GM18870 (cell line): ENCODE measurements around the gene XPO1.
"Not testable (repeated sequence)": the region's sequence is repeated elsewhere in the genome, so short reads cannot be mapped to it uniquely, and the experiment has no call there.

Source experiments
- ATAC-seq: cut with Tn5 transposase; IDR thresholded peaks from one replicate; pipeline ENCODE4 v1.9.1; 2021; ENCODE audit warnings: moderate library complexity; ENCODE audit not compliant: unreplicated experiment

XPO1 gene, protein sequence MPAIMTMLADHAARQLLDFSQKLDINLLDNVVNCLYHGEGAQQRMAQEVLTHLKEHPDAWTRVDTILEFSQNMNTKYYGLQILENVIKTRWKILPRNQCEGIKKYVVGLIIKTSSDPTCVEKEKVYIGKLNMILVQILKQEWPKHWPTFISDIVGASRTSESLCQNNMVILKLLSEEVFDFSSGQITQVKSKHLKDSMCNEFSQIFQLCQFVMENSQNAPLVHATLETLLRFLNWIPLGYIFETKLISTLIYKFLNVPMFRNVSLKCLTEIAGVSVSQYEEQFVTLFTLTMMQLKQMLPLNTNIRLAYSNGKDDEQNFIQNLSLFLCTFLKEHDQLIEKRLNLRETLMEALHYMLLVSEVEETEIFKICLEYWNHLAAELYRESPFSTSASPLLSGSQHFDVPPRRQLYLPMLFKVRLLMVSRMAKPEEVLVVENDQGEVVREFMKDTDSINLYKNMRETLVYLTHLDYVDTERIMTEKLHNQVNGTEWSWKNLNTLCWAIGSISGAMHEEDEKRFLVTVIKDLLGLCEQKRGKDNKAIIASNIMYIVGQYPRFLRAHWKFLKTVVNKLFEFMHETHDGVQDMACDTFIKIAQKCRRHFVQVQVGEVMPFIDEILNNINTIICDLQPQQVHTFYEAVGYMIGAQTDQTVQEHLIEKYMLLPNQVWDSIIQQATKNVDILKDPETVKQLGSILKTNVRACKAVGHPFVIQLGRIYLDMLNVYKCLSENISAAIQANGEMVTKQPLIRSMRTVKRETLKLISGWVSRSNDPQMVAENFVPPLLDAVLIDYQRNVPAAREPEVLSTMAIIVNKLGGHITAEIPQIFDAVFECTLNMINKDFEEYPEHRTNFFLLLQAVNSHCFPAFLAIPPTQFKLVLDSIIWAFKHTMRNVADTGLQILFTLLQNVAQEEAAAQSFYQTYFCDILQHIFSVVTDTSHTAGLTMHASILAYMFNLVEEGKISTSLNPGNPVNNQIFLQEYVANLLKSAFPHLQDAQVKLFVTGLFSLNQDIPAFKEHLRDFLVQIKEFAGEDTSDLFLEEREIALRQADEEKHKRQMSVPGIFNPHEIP (N-terminal part only)

DNA sequence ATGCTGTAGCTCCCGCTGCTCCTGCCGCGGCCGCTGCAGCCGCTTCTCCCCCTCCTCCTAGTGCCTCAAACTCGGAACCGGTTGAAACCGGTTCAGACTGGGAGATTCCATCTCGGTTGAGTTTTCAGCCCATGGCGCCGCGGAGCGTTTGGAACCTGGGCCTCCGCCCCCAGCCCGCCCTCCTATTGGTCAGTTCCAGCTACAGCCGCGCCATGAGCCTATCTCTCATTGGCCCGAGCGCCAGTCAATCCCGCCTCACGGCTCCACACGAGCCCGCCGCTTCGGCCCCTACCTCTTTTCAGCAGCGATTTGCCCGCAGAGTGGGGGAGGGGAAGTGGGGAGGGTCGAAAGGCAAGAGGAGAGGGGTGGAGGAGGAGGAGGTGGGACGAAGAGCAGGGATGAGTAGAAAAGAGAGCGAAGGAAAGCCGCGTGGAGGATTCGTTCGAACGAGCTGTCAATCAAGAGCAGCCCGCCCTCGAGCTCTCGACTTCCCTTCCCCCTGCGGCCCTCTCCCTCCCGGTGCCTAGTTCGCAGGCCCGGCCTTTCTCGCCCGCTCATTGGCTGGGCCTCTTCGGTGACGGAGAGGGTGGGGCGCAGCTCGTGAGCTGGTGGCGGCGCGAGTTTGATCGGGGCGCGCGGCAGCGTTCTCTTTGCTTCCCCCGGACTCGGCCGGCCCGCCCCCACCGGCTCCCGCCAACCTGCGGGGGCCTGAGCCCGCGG lies at the start of gene XPO1:
TSS of gene XPO1 (minus strand) at position 157 of the 720 bp plus-strand sequence. CDS start 4,459 bp downstream, outside the sequence.
- peak; percentile 81 for ATAC-seq

DNA sequence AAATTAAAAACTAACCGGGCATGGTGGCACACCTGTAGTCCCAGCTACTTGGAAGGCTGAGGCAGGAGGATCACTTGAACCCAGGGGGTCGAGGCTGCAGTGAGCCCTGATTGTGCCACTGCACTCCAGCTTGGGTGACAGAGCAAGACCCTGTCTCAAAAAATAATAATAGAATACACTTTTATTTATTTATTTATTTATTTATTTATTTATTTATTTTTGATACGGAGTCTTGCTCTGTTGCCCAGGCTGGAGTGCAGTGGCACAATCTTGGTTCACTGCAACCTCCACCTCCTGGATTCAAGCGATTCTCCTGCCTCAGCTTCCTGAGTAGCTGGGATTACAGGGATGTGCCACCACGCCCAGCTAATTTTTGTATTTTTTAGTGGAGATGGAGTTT lies 48.8 kb upstream of the XPO1 start:
- ATAC-seq, result not testable (repeated sequence)

GRCh38 chr2:61585383-61585782 lies 47.2 kb upstream of the XPO1 start:
- ATAC-seq, result no peak

GRCh38 chr2:61584368-61584767 lies 46.2 kb upstream of the XPO1 start:
- ATAC-seq, result not testable (repeated sequence)

DNA sequence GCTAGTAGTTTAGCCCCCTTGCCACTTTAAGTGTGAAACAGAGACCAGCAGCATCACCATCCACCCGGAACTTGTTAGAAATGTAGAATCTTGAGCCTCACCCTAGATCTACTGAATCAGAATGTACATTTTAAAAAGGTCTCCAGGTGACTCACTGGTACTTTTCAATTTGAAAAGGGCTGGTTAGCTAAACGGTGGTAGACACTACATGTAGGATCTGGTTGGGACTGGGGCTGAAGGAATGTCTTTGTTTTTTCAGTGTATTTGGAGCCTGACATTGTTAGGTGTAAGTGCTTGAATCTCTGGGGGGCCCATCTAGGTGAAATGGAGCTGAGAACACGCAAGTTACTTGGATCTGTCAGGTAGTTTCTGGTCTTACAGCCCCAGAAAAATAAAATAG lies 44.0 kb upstream of the XPO1 start:
- no peak for ATAC-seq

DNA sequence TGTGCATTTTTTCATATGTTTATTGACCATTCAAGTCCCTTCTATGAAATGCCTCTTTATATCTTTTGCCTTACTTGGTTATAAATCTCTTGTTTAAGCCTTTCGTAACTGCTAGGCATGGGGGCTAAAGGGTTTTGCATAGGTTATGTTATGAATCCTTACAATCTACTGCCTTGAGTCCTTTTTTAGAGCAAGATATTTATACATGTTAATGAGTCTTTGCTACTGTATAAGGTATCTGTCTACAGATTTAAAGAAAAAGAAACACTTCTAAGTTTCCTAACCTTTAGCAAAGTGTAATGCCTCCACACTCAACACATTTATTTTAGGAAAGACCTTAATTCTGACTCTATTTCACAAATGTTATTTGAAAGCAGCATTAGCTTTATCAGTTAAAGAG lies 43.6 kb upstream of the XPO1 start:
- no peak for ATAC-seq

DNA sequence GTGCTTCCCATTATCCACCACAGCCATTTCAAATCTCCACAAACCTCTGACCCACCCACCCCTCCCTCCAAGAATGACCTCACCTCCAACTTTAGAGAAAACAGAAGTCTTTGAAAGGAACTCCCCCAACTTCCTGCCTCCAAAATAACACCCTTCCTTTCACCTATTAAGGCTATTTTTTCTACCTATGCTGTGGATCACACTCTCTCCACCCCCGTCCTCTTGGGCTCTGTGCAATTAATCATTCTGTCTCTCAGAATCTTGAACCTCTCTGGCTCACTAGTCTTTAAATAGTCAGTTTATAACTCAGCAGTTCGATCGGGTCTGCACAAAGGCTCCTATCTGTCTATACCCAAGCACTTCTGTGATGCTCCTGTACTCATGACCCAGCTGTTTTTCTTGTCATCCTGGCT lies 37.3 kb upstream of the XPO1 start:
- ATAC-seq, result no peak

- no peak for ATAC-seq
These were observed 28.4 kb upstream of the XPO1 start for GRCh38 chr2:61566566-61566965.

DNA sequence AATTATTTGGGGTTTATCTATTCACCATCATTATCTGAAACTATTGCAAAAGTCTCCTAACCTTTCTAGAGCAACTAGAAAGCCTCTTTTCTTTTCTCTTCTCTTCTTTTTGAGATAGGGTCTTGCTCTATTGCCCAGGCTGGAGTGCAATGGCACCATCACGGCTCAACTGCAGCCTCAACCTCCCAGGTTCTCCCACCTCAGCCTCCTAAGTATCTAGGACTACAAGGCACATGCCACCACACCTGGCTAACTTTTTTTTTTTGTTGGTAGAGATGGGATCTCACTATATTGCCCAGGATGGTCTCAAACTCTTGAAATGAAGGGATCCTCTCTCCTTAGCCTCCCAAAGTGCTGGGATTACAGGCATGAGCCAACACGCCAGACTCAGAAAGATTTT lies 24.5 kb upstream of the XPO1 start:
- no peak for ATAC-seq

GRCh38 chr2:61558160-61558559 lies 20.0 kb upstream of the XPO1 start:
- ATAC-seq, result no peak

DNA sequence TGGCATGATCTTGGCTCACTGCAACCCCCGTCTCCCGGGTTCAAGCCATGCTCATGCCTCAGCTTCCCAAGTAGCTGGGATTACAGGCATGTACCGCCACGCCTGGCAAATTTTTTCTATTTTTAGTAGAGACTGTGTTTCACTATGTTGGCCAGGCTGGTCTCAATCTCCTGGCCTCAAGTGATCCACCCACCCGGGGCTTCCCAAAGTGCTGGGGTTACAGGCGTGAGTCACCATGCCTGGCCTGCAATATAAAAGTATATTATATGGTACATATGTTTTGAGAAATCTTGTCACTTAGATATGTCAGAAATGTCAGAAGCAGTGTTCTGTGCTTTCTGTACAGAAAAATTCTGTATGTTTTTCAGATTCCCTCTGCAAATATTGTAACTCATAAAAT lies 19.2 kb upstream of the XPO1 start:
- ATAC-seq, result no peak

DNA sequence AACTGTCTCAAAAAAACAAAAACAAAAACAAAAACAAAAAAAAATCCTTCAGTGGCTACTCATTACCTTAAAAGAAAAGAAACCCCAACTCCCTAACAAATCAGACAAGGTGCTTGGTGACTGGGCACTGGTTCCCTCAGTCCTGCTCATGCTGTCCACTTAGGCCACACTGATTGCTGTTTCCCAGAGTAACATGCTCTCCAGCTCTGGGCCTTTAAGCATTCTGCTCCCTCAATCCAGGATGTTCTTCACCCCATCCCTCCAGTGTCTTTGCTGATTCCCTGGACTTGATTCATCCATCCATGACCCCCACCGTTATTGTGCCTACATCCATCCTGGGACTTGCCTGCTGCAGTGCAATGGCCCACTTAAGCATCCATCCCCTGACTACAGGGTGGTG lies 16.4 kb upstream of the XPO1 start:
- no peak for ATAC-seq

GRCh38 chr2:61550375-61551209 lies 12.4 kb upstream of the XPO1 start:
- ATAC-seq, result no peak

- ATAC-seq, result no peak
These were observed 11.4 kb upstream of the XPO1 start for GRCh38 chr2:61549546-61549945.

DNA sequence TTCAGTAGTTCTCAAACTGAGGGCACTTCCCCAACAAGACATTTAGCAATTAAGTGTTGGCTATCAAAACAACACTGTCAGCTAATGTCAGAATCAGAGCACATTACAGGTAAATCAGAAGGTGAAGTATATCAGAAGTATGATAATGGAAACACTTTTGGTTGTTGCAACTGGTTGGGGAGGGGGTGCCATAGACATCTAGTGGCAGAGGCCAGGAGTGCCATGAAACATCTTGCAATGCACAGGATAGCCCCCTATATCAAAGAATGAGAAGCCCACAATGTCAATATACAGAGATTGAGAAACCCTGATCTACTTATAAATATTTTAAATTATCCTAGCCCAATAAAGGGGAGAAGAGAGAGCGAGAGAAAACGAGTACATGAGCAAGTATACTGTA lies 4.9 kb upstream of the XPO1 start:
- ATAC-seq, result no peak

- not testable (repeated sequence) for ATAC-seq
These were observed 2.0 kb upstream of the XPO1 start for GRCh38 chr2:61540167-61540566.

- ATAC-seq, result no peak
These were observed 864 bp upstream of the XPO1 start for GRCh38 chr2:61538920-61539520.

GRCh38 chr2:61537950-61538199 lies 281 bp downstream of the XPO1 start:
- no peak for ATAC-seq

DNA sequence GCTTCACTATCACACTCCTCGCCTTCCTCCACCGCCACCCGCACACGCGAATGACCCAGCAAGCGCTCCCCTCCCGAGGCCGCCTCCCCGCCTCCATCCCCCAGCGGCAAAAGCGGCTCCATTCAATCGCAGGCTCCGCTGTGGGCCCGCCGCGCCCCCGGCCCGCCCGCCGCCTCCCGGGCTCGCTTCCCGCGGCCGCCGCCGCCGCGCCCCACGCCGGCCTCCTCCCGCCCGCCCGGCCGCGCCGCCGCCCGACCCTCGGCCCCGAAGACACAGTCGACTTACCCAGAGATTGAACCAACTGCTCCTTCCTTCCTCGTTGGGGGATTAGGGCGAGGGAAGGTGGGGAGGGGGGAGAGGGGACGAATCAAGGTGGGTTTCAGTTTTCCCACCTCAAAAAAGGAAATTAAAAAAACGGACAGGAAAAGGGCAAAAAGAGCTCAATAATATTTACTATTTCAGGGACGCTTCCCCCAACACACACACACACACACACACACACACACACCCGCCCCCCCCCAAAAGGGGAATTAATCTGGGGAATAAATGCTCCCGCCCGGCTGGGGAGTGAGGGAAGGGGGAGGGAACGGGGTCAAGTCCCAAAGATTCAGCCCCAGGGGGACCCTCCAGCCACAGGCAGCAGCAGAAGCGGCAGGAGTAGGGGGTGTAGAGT lies 743 bp downstream of the XPO1 start:
- no peak for ATAC-seq
